Left lung (tissue), 10 donors: ENCODE data around the gene NFATC1. TPM values are rescaled to one million over a fixed set of nuclear protein-coding genes. Genes with fewer than 3 reads are reported as not detected.
"Not testable (repeated sequence)": the region's sequence is repeated elsewhere in the genome, so short reads cannot be mapped to it uniquely, and the experiment has no call there.

Experiments
- ATAC-seq: fragments of 200-7000 bp; cut with Tn5 transposase; one replicate; pipeline ENCODE4 v1.9.1; 2020; ENCODE audit warnings: moderate library complexity
- DNase-seq, 4 donors: peaks; one replicate each; pipeline ENCODE4 v3.0.0-alpha.2; 2013 to 2020
- H3K27ac ChIP-seq, 2 donors: fragments of 200-600 bp; sonication (generic) in 1 of 2; one replicate each; pipeline versions ENCODE4 v1.5.0 to v1.8.0; 2020 to 2021
- H3K27me3 ChIP-seq, 2 donors: fragments of 200-600 bp; sonication (generic) in 1 of 2; one replicate each; pipeline versions ENCODE4 v1.5.0 to v1.8.0; 2020 to 2021
- H3K36me3 ChIP-seq, 2 donors: fragments of 200-600 bp; sonication (generic) in 1 of 2; one replicate each; pipeline versions ENCODE4 v1.5.0 to v1.8.0; 2020 to 2021
- H3K4me1 ChIP-seq, 2 donors: fragments of 200-600 bp; one replicate each; pipeline ENCODE4 v1.8.0; 2021
- H3K4me3 ChIP-seq, 2 donors: fragments of 200-600 bp; sonication (generic) in 1 of 2; one replicate each; pipeline versions ENCODE4 v1.5.0 to v1.8.0; 2020 to 2021; ENCODE audit warnings: mild to moderate bottlenecking in 1 of 2
- H3K9me3 ChIP-seq, 2 donors: fragments of 200-600 bp; sonication (generic) in 1 of 2; one replicate each; pipeline versions ENCODE4 v1.5.0 to v1.8.0; 2020 to 2021
- CTCF ChIP-seq, 2 donors: fragments of 200-600 bp; sonication (generic) in 1 of 2; IDR thresholded peaks; one replicate each; pipeline versions ENCODE4 v1.5.0 to v1.8.0; 2021; ENCODE audit warnings: antibody characterized with exemption in 2 of 2
- intact Hi-C, 2 donors: fragments of 100-400 bp; cut with DNase I; formaldehyde crosslinking; loops; one replicate each; pipeline versions ENCODE4 v1.11.2 to v1.14.2; 2022
- polyA plus RNA-seq, 6 donors: library from polyadenylated mRNA; unstranded; fragments of 120-200 nt; gene quantifications; one replicate each; pipeline ENCODE4 v1.2.1, GENCODE V29; 2013; ENCODE audit not compliant: insufficient read length in 6 of 6
- total RNA-seq, 2 donors: library from RNA; stranded (reverse); fragmentation: NEBNext Ultra II Directional; extraction: Animal tissue kit (Norgen Biotek cat#: 25700); gene quantifications; one replicate each; pipeline ENCODE4 v1.2.1, GENCODE V29; 2021
- donor health status: DM: no; HTN: yes; CAD: no.
- donor health status: DM: no; HTN: no; CAD: no.

NFATC1 gene
- total and polyA plus RNA-seq, 8 donors = 6.5 to 17.1 (median 8.0) TPM

GRCh38 chr18:79479761-79480161 is 84.0 kb downstream of the NFATC1 start:
- intact Hi-C loops = no loop called here

GRCh38 chr18:79480171-79481045 is 84.7 kb downstream of the NFATC1 start:
- peak in 2 of 4 donors; percentile 23 to 76 for DNase-seq
- H3K9me3 ChIP-seq = no peaks in the 10 kb centered on the region
- no peaks in the 10 kb centered on the region for H3K4me1 ChIP-seq
- no peak overlapping the region for H3K4me3 ChIP-seq
- H3K27me3 ChIP-seq = no peaks in the 10 kb centered on the region
- TF ChIP-seq CTCF (IDR thresholded peaks at IDR 0.05) = no peak
- no peak overlapping the region for H3K27ac ChIP-seq
- H3K36me3 ChIP-seq = peaks cover 0 to 7% of the 10 kb centered on the region in 2 donors
- intact Hi-C loops = no loop called here
- ATAC-seq = no peak

More at GRCh38 chr18:79479761-79480161, 84.0 kb downstream of the NFATC1 start:
- Histone ChIP-seq H3K4me3 (no peak overlapping the region), H3K36me3 (peaks cover 0 to 7% of the 10 kb centered on the region in 2 donors), H3K27ac (no peak overlapping the region), H3K9me3 (no peaks in the 10 kb centered on the region), H3K27me3 (no peaks in the 10 kb centered on the region), H3K4me1 (no peaks in the 10 kb centered on the region)
- DNase-seq = peak in 2 of 4 donors; percentile 26 to 72
- no peak for ATAC-seq
- no peak for TF ChIP-seq CTCF (IDR thresholded peaks at IDR 0.05)

GRCh38 chr18:79481046-79481790 is 85.5 kb downstream of the NFATC1 start:
- DNase-seq = peak in 2 of 4 donors; percentile 20 to 55
- no peak overlapping the region for H3K4me3 ChIP-seq
- peaks cover 0 to 11% of the 10 kb centered on the region in 2 donors for H3K36me3 ChIP-seq
- H3K9me3 ChIP-seq = no peaks in the 10 kb centered on the region
- intact Hi-C loops = no loop called here
- H3K27me3 ChIP-seq = no peaks in the 10 kb centered on the region
- ATAC-seq = no peak
- no peak for TF ChIP-seq CTCF (IDR thresholded peaks at IDR 0.05)
- no peaks in the 10 kb centered on the region for H3K4me1 ChIP-seq
- H3K27ac ChIP-seq = no peak overlapping the region

GRCh38 chr18:79483393-79483792 is 87.7 kb downstream of the NFATC1 start:
- H3K27ac ChIP-seq, intact Hi-C loops, H3K9me3 ChIP-seq, H3K4me3 ChIP-seq, H3K4me1 ChIP-seq, ATAC-seq, H3K27me3 ChIP-seq: not testable (repeated sequence)
- DNase-seq = peak in 2 of 4 donors; percentile 3 to 24
- peaks cover 0 to 31% of the 10 kb centered on the region in 2 donors for H3K36me3 ChIP-seq

- DNase-seq = peak in 2 of 4 donors; percentile 22 to 36
These were observed 88.3 kb downstream of the NFATC1 start for GRCh38 chr18:79483971-79484491.

More at GRCh38 chr18:79483971-79484491, 88.3 kb downstream of the NFATC1 start:
- intact Hi-C loops = no loop called here
- Histone ChIP-seq H3K4me1 (no peaks in the 10 kb centered on the region), H3K27ac (no peak overlapping the region), H3K27me3 (no peaks in the 10 kb centered on the region), H3K36me3 (peaks cover 0 to 36% of the 10 kb centered on the region in 2 donors), H3K4me3 (no peak overlapping the region), H3K9me3 (no peaks in the 10 kb centered on the region)
- no peak for ATAC-seq
- no peak for TF ChIP-seq CTCF (IDR thresholded peaks at IDR 0.05)
